Fibroblast of lung (primary cell): Measurements from ENCODE around the gene SRPX2. TPM values are rescaled to one million over a fixed set of nuclear protein-coding genes. Genes with fewer than 3 reads are reported as not detected.

Experiments
- DNase-seq, 2 donors: peaks; one replicate each; pipeline versions ENCODE4 v3.0.0 to v3.0.0-alpha.2; 2010; ENCODE audit warnings: low read depth in 2 of 2
- H2AFZ ChIP-seq: 2 replicates; pipeline ENCODE4 v1.5.1; 2012; ENCODE audit warnings: low read length, control low read depth, inconsistent platforms
- H3K27ac ChIP-seq: 2 replicates; pipeline ENCODE4 v1.5.1; 2011; ENCODE audit warnings: low read length, control low read depth; ENCODE audit not compliant: insufficient read depth
- H3K27me3 ChIP-seq: 2 replicates; pipeline ENCODE4 v1.5.1; 2011; ENCODE audit warnings: mild to moderate bottlenecking, low read length; ENCODE audit not compliant: control insufficient read depth, insufficient read depth
- H3K36me3 ChIP-seq: 2 replicates; pipeline ENCODE4 v1.5.1; 2011; ENCODE audit warnings: low read length; ENCODE audit not compliant: control insufficient read depth, insufficient read depth
- H3K4me1 ChIP-seq: 2 replicates; pipeline ENCODE4 v1.5.1; 2011; ENCODE audit warnings: low read length; ENCODE audit not compliant: control insufficient read depth, insufficient read depth; ENCODE audit errors: extremely low read depth
- H3K4me2 ChIP-seq: 2 replicates; pipeline ENCODE4 v1.5.1; 2011; ENCODE audit warnings: low read length, control low read depth; ENCODE audit not compliant: insufficient read depth; ENCODE audit errors: extremely low read depth
- H3K4me3 ChIP-seq, 4 experiments: fragments of 200-600 bp in 1 of 4; sonication (generic) in 1 of 4; replicated peaks in 1 of 4; 2 replicates each; pipeline ENCODE4 v1.5.1; 2011 to 2016; ENCODE audit warnings: low read length in 4 of 4, low read depth in 3 of 4, mild to moderate bottlenecking in 3 of 4, control low read depth in 2 of 4, inconsistent platforms in 1 of 4, mixed read lengths in 1 of 4; ENCODE audit not compliant: insufficient read depth in 1 of 4; ENCODE audit errors: control extremely low read depth in 1 of 4
- H3K79me2 ChIP-seq: 2 replicates; pipeline ENCODE4 v1.5.1; 2012; ENCODE audit warnings: mild to moderate bottlenecking, low read length, inconsistent platforms; ENCODE audit not compliant: control insufficient read depth, insufficient read depth
- H3K9ac ChIP-seq: 2 replicates; pipeline ENCODE4 v1.5.1; 2011; ENCODE audit warnings: mild to moderate bottlenecking, low read length, control low read depth; ENCODE audit not compliant: insufficient read depth
- H3K9me3 ChIP-seq: 2 replicates; pipeline ENCODE4 v1.5.1; 2012; ENCODE audit warnings: low read depth, low read length; ENCODE audit not compliant: control insufficient read depth, insufficient read depth
- H4K20me1 ChIP-seq: 2 replicates; pipeline ENCODE4 v1.5.1; 2011; ENCODE audit warnings: low read length; ENCODE audit not compliant: control insufficient read depth, insufficient read depth; ENCODE audit errors: extremely low read depth
- CTCF ChIP-seq, 2 donors: IDR thresholded peaks in 1 of 2; conservative IDR thresholded peaks in 1 of 2; 1 replicate in 1 of 2; 2 replicates in 1 of 2; pipeline ENCODE4 v1.5.1; 2011 to 2012; ENCODE audit warnings: low read length in 2 of 2, control low read depth in 1 of 2, inconsistent platforms in 1 of 2, low read depth in 1 of 2, mild to moderate bottlenecking in 1 of 2
- EZH2 ChIP-seq: IDR thresholded peaks from 2 replicates; pipeline ENCODE4 v1.5.1; 2012; ENCODE audit warnings: low read length, control low read depth, mild to moderate bottlenecking; ENCODE audit errors: missing control alignments
- polyA plus RNA-seq, 2 donors: library from polyadenylated mRNA; depleted of rRNA in 1 of 2; stranded (reverse) in 1 of 2; unstranded in 1 of 2; fragments of >200 nt; gene quantifications; 2 replicates each; pipeline ENCODE4 v1.2.1, GENCODE V29; 2011 to 2012; ENCODE audit warnings: missing spikeins in 1 of 2
- total RNA-seq: library from RNA; depleted of rRNA; stranded (reverse); fragments of >200 nt; gene quantifications from 2 replicates; pipeline ENCODE4 v1.2.1, GENCODE V29; 2014

The SRPX2 gene
- total and polyA plus RNA-seq, 2 donors (not counting 1 experiment from before 2014, with no cell fraction given) = 18.2 to 77.6 TPM

GRCh38 chrX:100680756-100681155 lies 36.8 kb downstream of the SRPX2 start:
- DNase-seq = no peak

GRCh38 chrX:100681599-100681998 lies 37.6 kb downstream of the SRPX2 start:
- no peak overlapping the region for H2AFZ ChIP-seq
- H3K27ac ChIP-seq = no peak overlapping the region
- H3K4me2 ChIP-seq = no peak overlapping the region
- no peaks in the 10 kb centered on the region for H4K20me1 ChIP-seq
- H3K4me1 ChIP-seq = peaks cover 2% of the 10 kb centered on the region
- H3K79me2 ChIP-seq = no peaks in the 10 kb centered on the region
- no peak for DNase-seq
- no peaks in the 10 kb centered on the region for H3K36me3 ChIP-seq
- TF ChIP-seq CTCF (conservative IDR thresholded peaks at IDR 0.05 in 1 of 2, IDR thresholded peaks at IDR 0.05 in 1 of 2; ENCODE audit: low read depth in 1 of 2, low read length in 2 of 2) (no peak), EZH2 (no peak)
- no peaks in the 10 kb centered on the region for H3K27me3 ChIP-seq
- no peak overlapping the region for H3K9ac ChIP-seq
- no peak overlapping the region for H3K4me3 ChIP-seq
- H3K9me3 ChIP-seq = no peaks in the 10 kb centered on the region

More at GRCh38 chrX:100680756-100681155, 36.8 kb downstream of the SRPX2 start:
- TF ChIP-seq EZH2 = no peak
- TF ChIP-seq CTCF (conservative IDR thresholded peaks at IDR 0.05 in 1 of 2, IDR thresholded peaks at IDR 0.05 in 1 of 2; ENCODE audit: low read depth in 1 of 2, low read length in 2 of 2) = no peak
- no peaks in the 10 kb centered on the region for H3K79me2 ChIP-seq
- no peaks in the 10 kb centered on the region for H4K20me1 ChIP-seq
- H3K9ac ChIP-seq = no peak overlapping the region
- H2AFZ ChIP-seq = no peak overlapping the region
- H3K27ac ChIP-seq = no peak overlapping the region
- H3K36me3 ChIP-seq = no peaks in the 10 kb centered on the region
- no peaks in the 10 kb centered on the region for H3K27me3 ChIP-seq
- no peak overlapping the region for H3K4me3 ChIP-seq
- peaks cover 2% of the 10 kb centered on the region for H3K4me1 ChIP-seq
- no peaks in the 10 kb centered on the region for H3K9me3 ChIP-seq
- H3K4me2 ChIP-seq = no peak overlapping the region

GRCh38 chrX:100682939-100683338 lies 38.9 kb downstream of the SRPX2 start:
- DNase-seq = no peak
- H2AFZ ChIP-seq = no peak overlapping the region
- H3K27ac ChIP-seq = no peak overlapping the region
- no peaks in the 10 kb centered on the region for H3K27me3 ChIP-seq
- no peaks in the 10 kb centered on the region for H3K36me3 ChIP-seq
- no peaks in the 10 kb centered on the region for H3K9me3 ChIP-seq
- no peak overlapping the region for H3K4me2 ChIP-seq
- TF ChIP-seq EZH2 (no peak), CTCF (conservative IDR thresholded peaks at IDR 0.05 in 1 of 2, IDR thresholded peaks at IDR 0.05 in 1 of 2; ENCODE audit: low read depth in 1 of 2, low read length in 2 of 2) (no peak)
- peaks cover 2% of the 10 kb centered on the region for H3K4me1 ChIP-seq
- no peaks in the 10 kb centered on the region for H3K79me2 ChIP-seq
- no peak overlapping the region for H3K9ac ChIP-seq
- no peaks in the 10 kb centered on the region for H4K20me1 ChIP-seq
- no peak overlapping the region for H3K4me3 ChIP-seq
